ENCODE results near the gene BPHL. TPM values are rescaled to one million over a fixed set of nuclear protein-coding genes. Genes with fewer than 3 reads are reported as not detected.
A peak's percentile ranks its signal among the peaks of the same experiment; 100 is the strongest.

BPHL gene
- total RNA-seq, 1 donor from 2014 or later, result 15.5 TPM

DNA sequence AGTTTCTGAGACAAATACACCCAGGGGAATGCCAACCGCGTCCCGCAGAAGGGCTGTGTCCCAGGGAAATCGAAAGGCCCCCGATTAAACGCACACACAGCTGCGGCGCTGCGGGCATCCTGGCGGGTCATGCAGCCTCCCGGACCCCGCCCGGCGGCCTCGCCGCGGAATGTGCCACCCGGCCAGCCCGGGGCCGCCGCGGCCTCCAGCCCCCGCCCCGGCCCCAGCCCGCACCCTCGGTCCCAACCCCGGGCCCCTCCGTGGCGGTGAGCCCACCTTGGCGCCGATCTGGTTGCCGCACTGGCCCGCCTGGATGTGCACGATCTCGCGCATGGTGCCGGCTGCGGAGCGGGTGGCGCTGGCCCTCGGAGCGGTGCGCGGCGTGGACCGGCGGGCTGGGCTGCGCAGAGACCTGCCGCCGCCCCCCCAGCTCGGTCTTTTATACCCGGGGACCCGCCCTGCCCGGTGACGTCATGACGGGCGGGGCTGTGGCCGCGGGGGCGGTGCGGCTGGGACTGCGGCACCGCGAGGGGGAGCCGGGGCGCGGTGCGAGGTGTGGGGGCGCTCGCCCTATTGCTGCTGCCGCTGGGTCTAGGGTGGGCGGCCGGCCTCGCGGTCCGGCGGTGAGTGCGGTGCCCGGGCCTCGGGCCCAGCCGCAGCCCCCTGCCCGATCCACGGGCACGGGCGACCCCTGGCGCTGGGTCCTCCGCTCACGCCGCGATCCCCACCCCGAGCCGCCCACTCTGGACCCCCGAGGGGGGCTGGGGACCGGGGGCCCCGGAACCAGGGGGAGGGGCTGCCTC is 38.8 kb downstream of the BPHL start, which contains the start of gene TUBB2A:
TSS of gene TUBB2A (minus strand) at position 414 of the 803 bp plus-strand sequence. CDS start at position 333, 81 bp downstream.
- Histone ChIP-seq H3K27ac (replicated peaks) (peak within 1 kb of the TSS; percentile 98), H3K36me3 (peaks cover 13% of the 10 kb centered on the region), H3K9me3 (replicated peaks) (no peaks in the 10 kb centered on the region), H3K4me3 (peak within 1 kb of the TSS; percentile 96), H3K27me3 (ENCODE audit: low read depth) (no peaks in the 10 kb centered on the region), H3K4me1 (peaks cover 49% of the 10 kb centered on the region)
- TF ChIP-seq, protein P1, sequence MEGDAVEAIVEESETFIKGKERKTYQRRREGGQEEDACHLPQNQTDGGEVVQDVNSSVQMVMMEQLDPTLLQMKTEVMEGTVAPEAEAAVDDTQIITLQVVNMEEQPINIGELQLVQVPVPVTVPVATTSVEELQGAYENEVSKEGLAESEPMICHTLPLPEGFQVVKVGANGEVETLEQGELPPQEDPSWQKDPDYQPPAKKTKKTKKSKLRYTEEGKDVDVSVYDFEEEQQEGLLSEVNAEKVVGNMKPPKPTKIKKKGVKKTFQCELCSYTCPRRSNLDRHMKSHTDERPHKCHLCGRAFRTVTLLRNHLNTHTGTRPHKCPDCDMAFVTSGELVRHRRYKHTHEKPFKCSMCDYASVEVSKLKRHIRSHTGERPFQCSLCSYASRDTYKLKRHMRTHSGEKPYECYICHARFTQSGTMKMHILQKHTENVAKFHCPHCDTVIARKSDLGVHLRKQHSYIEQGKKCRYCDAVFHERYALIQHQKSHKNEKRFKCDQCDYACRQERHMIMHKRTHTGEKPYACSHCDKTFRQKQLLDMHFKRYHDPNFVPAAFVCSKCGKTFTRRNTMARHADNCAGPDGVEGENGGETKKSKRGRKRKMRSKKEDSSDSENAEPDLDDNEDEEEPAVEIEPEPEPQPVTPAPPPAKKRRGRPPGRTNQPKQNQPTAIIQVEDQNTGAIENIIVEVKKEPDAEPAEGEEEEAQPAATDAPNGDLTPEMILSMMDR (IDR thresholded peaks at IDR 0.05; ENCODE audit: borderline replicate concordance), result peak; percentile 68
- intact Hi-C loops (cut with micrococcal nuclease), result no loop called here
- peak; percentile 85 for DNase-seq

DNA sequence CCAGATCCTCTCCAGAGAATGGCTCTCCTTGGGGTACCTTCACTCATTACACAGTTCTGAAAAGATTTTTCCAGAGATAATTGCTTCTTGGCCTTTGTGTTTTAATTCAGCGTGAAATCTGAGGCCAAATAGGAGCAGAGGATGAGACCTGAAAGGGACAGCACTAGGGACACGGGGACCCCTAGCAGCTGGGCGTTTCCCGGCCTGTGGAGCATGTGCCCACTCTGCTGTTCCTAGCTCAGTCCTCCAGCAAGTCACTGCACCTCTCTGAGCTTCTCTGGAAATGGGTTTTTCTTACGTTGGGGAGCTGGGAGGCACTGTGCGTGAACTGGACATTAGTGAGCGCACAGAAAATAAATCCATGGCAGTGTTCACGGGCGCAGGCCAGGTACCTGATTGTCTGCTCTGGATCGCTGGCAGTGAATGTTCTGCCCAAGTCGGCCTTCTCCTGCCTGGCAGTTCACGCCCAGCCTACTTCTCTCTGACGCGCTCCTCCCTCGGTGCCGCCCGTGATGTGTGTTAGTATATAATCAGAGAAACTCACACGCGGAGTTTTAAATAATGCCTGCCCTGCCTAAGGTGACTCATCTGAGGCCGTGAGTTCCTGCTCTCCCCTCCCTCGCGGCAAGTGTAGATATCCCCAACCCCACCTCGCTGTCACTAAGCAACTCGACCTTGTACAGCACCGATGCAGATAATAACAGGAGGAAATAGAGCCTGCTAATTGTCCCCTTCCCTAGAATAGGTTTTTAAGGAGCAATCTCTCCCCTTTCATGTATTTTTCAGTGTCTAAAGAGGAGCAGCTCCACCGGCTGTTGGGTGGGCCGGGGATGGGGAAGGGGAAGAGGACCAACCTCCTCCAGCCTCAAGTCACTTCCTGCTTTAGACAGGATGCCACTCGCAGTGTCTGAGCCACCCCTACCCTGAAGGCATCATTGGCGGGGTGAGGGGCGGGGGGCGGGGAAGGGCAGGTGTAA is 41.6 kb downstream of the BPHL start:
- H3K27me3 ChIP-seq (ENCODE audit: low read depth), result no peaks in the 10 kb centered on the region
- no peak for DNase-seq
- no peaks in the 10 kb centered on the region for H3K36me3 ChIP-seq
- no peak overlapping the region for H3K4me3 ChIP-seq
- intact Hi-C loops (cut with micrococcal nuclease), result no loop called here
- H3K4me1 ChIP-seq, result peaks cover 65% of the 10 kb centered on the region
- TF ChIP-seq, protein P1 (IDR thresholded peaks at IDR 0.05; ENCODE audit: borderline replicate concordance), result no peak
- peak overlapping the region; percentile 46 for H3K27ac ChIP-seq (replicated peaks)
- H3K9me3 ChIP-seq (replicated peaks), result no peaks in the 10 kb centered on the region

DNA sequence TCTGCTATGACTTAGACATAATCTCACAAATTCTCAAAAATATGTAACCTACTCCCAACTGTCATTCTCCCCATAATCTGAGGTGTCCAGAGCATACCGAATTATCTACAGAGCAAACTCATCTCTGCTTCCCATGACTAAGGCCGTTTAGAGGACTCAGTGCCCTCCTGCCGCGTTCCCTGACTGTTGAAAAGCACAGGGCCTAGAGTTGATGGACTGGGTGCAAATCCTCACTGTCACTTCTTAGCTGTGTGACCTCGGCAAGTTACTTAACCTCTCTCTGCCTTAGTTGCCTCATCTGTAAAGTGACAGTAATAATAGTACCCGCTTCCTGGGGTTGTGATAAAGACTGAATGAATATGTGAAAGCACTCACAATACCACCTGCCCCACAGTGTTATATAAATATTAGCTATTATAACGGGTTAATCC is 43.6 kb downstream of the BPHL start:
- peak overlapping the region; percentile 96 for H3K27ac ChIP-seq (replicated peaks)
- intact Hi-C loops (cut with micrococcal nuclease), result no loop called here
- peaks cover 56% of the 10 kb centered on the region for H3K4me1 ChIP-seq
- TF ChIP-seq, protein P1 (IDR thresholded peaks at IDR 0.05; ENCODE audit: borderline replicate concordance), result no peak
- H3K36me3 ChIP-seq, result no peaks in the 10 kb centered on the region
- H3K9me3 ChIP-seq (replicated peaks), result no peaks in the 10 kb centered on the region
- H3K4me3 ChIP-seq, result peak overlapping the region; percentile 82
- H3K27me3 ChIP-seq (ENCODE audit: low read depth), result no peaks in the 10 kb centered on the region
- no peak for DNase-seq

DNA sequence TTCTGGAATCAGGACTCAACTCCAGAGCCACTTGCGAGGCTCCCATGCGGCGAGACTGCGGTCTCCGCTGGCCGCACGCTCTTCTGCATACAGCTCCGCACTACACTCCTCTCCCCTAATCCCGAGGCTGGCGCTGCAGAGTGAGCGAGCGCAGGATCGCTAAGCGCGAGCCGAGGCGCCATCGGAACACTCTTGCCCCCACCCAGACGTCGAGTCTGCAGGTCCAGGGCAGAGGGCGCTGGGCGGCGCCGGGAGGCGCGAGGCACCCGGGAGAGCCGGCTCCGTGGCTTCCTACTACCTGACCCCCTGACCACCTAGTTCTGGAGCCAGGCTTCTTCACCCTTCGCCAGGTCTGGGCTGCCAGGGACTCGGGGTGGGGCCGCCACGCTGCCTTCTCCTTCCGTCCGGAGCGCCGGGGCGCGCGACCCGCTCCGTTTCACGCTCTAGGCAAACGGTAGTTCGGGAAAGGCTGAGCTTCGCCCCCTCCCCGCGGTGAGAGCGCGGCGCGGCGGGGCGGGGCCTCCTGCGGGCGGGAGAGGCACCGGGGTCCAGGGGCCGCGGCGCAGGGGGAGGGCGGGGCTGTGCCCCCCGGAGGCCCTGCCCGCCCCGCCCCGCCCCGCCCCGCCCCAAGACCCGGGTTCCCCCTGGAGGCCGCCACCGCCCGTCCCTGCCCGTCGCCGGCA is 44.2 kb downstream of the BPHL start:
- TF ChIP-seq, protein P1 (IDR thresholded peaks at IDR 0.05; ENCODE audit: borderline replicate concordance), result peak; percentile 12
- H3K4me1 ChIP-seq, result peaks cover 50% of the 10 kb centered on the region

GRCh38 chr6:3163248-3163594 is 44.7 kb downstream of the BPHL start:
- Histone ChIP-seq H3K4me3 (peak overlapping the region; percentile 82), H3K4me1 (peaks cover 47% of the 10 kb centered on the region), H3K27ac (replicated peaks) (peak overlapping the region; percentile 96), H3K36me3 (no peaks in the 10 kb centered on the region), H3K27me3 (ENCODE audit: low read depth) (no peaks in the 10 kb centered on the region), H3K9me3 (replicated peaks) (no peaks in the 10 kb centered on the region)
- intact Hi-C loops (cut with micrococcal nuclease), result no loop called here
- TF ChIP-seq, protein P1 (IDR thresholded peaks at IDR 0.05; ENCODE audit: borderline replicate concordance), result no peak
- DNase-seq, result no peak

More for the DNA sequence above, 44.2 kb downstream of the BPHL start:
- H3K36me3 ChIP-seq, result no peaks in the 10 kb centered on the region
- peak overlapping the region; percentile 96 for H3K27ac ChIP-seq (replicated peaks)
- H3K9me3 ChIP-seq (replicated peaks), result no peaks in the 10 kb centered on the region
- no peaks in the 10 kb centered on the region for H3K27me3 ChIP-seq (ENCODE audit: low read depth)
- peak; percentile 70 for DNase-seq
- peak overlapping the region; percentile 82 for H3K4me3 ChIP-seq
- intact Hi-C loops (cut with micrococcal nuclease), result no loop called here
